WERI-Rb-1 (cell line): ENCODE data around the gene COL21A1.
"Not testable (repeated sequence)": the region's sequence is repeated elsewhere in the genome, so short reads cannot be mapped to it uniquely, and the experiment has no call there.

Source experiments
- DNase-seq: peaks from one replicate; pipeline ENCODE4 v3.0.0-alpha.2; 2020
- H3K27ac ChIP-seq: fragments of 250-450 bp; sonication (Bioruptor Pico); 2 replicates; pipeline ENCODE4 v1.5.1; 2020; ENCODE audit warnings: mild to moderate bottlenecking, moderate library complexity
- H3K27me3 ChIP-seq: fragments of 250-450 bp; sonication (Bioruptor Pico); 2 replicates; pipeline ENCODE4 v1.5.1; 2021; ENCODE audit warnings: mild to moderate bottlenecking, low read depth, moderate library complexity; ENCODE audit not compliant: insufficient read depth, severe bottlenecking
- H3K36me3 ChIP-seq: fragments of 250-450 bp; sonication (Bioruptor Pico); 2 replicates; pipeline ENCODE4 v1.5.1; 2020; ENCODE audit warnings: mild to moderate bottlenecking, moderate library complexity
- H3K4me3 ChIP-seq: 2 replicates; pipeline ENCODE4 v1.5.1; 2011; ENCODE audit warnings: low read depth, mild to moderate bottlenecking, control low read depth, low read length
- H3K9me3 ChIP-seq: fragments of 250-450 bp; sonication (Bioruptor Pico); 2 replicates; pipeline ENCODE4 v1.5.1; 2021; ENCODE audit warnings: mild to moderate bottlenecking, moderate library complexity; ENCODE audit not compliant: severe bottlenecking
- TF ChIP-seq, protein P1 (sequence below): IDR thresholded peaks from 2 replicates; pipeline ENCODE4 v1.5.1; 2011; ENCODE audit warnings: low read depth, mild to moderate bottlenecking, control low read depth, inconsistent platforms, low read length

COL21A1 gene

DNA sequence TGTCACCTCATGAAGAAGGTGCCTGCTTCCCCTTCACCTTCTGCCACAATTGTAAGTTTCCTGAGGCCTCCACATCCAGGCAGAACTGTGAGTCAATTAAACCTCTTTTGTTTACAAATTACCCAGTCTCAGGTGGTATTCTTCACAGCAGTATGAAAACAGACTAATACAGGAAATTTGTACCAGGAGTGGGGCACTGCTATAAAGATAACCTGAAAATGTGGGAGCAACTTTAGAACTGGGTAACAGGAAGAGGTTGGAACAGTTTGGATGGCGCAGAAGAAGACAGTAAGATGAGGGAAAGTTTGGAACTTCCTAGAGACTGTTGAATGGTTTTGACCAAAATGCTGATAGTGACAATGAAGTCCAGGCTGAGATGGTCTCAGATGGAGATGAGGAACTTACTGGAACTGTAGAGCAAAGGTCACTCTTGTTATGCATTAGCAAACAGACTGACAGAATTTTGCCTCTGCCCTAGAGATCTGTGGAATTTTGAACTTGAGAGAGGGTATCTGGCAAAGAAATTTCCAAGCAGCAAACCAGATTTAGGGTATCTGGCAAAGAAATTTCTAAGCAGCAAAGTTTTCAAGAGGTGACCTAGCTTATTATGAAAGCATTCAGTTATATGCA is 23.5 kb upstream of the COL21A1 start:
- no peak overlapping the region for H3K27ac ChIP-seq
- TF ChIP-seq, protein P1, sequence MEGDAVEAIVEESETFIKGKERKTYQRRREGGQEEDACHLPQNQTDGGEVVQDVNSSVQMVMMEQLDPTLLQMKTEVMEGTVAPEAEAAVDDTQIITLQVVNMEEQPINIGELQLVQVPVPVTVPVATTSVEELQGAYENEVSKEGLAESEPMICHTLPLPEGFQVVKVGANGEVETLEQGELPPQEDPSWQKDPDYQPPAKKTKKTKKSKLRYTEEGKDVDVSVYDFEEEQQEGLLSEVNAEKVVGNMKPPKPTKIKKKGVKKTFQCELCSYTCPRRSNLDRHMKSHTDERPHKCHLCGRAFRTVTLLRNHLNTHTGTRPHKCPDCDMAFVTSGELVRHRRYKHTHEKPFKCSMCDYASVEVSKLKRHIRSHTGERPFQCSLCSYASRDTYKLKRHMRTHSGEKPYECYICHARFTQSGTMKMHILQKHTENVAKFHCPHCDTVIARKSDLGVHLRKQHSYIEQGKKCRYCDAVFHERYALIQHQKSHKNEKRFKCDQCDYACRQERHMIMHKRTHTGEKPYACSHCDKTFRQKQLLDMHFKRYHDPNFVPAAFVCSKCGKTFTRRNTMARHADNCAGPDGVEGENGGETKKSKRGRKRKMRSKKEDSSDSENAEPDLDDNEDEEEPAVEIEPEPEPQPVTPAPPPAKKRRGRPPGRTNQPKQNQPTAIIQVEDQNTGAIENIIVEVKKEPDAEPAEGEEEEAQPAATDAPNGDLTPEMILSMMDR = no peak
- H3K36me3 ChIP-seq = no peaks in the 10 kb centered on the region
- peaks cover 9% of the 10 kb centered on the region for H3K9me3 ChIP-seq
- H3K27me3 ChIP-seq = peaks cover 7% of the 10 kb centered on the region
- H3K4me3 ChIP-seq = no peak overlapping the region
- DNase-seq = no peak

DNA sequence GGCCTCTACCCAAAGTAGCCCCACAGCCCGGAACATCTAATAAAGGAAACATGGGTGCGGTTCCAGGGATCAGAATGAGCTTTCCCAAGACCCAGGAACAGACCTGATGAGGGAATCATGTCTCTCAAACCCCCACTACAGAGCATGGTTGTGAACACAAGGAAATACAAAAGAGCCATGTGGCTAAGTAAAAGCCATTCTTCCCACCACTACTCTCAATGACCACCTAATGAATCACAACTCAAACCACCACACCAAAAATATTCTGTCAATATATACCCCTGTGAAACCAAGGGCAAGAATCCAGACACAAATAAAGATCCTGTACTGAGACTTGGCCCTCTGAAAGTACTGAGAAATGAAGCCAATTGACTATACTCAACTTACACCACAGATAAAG is 20.9 kb upstream of the COL21A1 start:
- Histone ChIP-seq H3K9me3 (peaks cover 9% of the 10 kb centered on the region), H3K27ac (no peak overlapping the region), H3K4me3 (no peak overlapping the region), H3K36me3 (no peaks in the 10 kb centered on the region), H3K27me3 (peaks cover 19% of the 10 kb centered on the region)
- DNase-seq = no peak
- TF ChIP-seq, protein P1 = no peak

DNA sequence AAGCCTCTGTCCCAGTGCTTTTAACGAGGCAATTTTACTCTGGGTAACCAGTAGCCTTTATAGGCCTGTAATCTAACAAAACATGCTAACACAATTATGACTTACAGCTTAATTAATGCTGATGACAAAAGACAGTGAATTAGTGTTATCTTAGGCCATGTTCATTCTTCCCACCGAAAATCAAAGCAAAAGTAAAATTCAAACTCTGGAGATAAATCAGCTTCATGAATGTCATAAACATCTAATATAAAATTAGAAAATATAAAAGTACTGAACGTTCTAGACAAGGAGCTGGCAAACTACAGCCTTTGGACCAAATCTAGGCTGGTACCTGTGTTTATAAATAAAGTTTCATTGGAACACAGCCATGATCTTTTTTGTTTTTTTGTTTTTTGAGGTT is 18.6 kb upstream of the COL21A1 start:
- no peak for DNase-seq
- Histone ChIP-seq H3K27ac (no peak overlapping the region), H3K36me3 (no peaks in the 10 kb centered on the region), H3K27me3 (peaks cover 24% of the 10 kb centered on the region), H3K4me3 (no peak overlapping the region), H3K9me3 (peaks cover 9% of the 10 kb centered on the region)
- TF ChIP-seq, protein P1 = no peak

DNA sequence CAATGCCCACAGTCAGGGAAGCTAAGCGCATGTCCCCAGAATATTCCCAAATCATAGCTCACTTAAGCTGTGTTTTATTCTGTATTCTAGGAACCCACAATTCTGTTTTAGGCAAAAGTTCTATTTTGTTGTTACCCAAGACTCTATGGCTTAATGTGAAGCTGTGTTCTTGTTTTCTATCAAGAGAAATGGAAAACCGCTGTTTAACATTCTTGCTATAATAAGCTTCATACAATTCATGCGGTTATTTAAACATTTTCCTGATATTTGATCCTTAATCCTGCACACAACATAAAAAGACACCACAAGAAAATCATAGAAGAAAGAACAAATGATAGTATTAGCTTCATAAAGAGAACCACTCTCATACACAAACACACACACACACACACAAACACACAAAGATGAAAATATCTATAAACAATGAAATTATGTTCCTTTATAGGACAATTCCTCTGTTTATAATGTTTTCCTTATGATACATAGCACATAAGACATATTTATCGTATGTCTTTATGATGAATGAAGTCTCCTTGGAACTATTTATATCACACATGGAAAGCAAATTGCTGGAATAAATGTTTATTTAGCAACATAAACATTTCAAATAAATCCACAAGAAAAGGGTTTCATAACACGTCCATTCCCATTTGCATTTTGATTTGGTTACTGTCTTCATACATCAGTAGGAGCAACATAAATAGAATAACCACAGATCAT is 16.4 kb upstream of the COL21A1 start:
- no peaks in the 10 kb centered on the region for H3K9me3 ChIP-seq
- H3K36me3 ChIP-seq = no peaks in the 10 kb centered on the region
- peaks cover 19% of the 10 kb centered on the region for H3K27me3 ChIP-seq
- TF ChIP-seq, protein P1 = no peak
- no peak overlapping the region for H3K27ac ChIP-seq
- H3K4me3 ChIP-seq = no peak overlapping the region
- DNase-seq = no peak

DNA sequence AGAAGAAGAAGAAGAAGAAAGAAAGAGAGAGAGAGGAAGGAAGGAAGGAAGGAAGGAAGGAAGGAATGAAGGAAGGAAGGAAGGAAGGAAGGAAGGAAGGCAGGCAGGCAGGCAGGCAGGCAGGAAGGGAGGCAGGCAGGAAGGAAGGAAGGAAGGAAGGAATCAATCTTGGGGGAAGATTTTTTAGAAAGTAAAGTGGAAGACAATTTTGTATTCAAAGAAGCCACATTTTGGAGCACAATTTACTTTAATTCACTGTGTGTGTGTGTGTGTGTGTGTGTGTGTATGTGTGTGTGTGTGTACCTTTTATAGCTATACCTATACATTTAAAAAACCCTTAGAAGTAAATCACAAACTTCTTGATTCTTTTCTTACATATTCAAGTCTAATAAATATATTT is 13.2 kb upstream of the COL21A1 start:
- peaks cover 19% of the 10 kb centered on the region for H3K27me3 ChIP-seq
- H3K4me3 ChIP-seq, H3K36me3 ChIP-seq, H3K9me3 ChIP-seq, H3K27ac ChIP-seq, DNase-seq: not testable (repeated sequence)

DNA sequence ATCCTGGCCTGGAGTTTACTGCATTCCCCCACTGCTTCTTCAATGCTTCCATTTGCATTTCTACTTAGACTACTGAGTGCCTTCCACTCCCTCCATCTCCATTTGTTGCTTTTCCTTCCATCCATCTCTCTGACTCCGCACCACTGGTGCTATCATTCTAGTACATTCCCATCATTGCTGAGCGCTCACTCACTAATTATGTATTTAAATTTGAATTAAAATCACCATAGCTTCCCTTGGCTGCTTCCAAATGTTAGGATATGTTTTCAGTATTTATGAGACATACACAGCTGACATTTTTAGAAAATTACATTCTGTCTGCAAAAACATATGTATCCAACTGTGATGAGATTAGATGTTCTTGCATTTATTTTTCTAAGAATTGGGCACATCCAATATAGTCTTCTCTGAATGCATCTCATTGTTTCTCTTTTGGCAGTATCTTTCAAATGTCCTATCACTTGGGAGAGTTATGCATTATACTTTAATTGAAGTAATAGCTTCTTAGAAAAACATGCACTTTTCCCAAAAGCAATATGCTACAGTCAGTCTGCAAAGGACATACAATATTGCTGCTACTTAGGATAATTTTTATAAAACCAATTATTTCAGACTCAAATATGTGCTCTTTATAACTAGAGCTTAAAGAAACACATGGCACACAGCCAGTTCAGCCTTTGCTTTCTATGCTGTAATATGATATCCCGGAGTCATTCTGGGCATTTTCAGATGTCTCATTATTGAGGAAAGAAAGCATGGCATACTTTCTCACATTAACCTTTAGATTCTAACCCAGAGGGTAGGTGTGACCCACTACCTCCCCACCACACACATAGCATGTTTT is 12.1 kb upstream of the COL21A1 start:
- no peaks in the 10 kb centered on the region for H3K36me3 ChIP-seq
- H3K9me3 ChIP-seq = no peaks in the 10 kb centered on the region
- no peak overlapping the region for H3K4me3 ChIP-seq
- H3K27me3 ChIP-seq = peaks cover 17% of the 10 kb centered on the region
- DNase-seq = no peak
- TF ChIP-seq, protein P1 = no peak
- no peak overlapping the region for H3K27ac ChIP-seq
